Measurements from ENCODE around the gene BFSP2. TPM values are rescaled to one million over a fixed set of nuclear protein-coding genes. Genes with fewer than 3 reads are reported as not detected.
"Not testable (repeated sequence)": the region's sequence is repeated elsewhere in the genome, so short reads cannot be mapped to it uniquely, and the experiment has no call there.

BFSP2 gene
- total and polyA plus RNA-seq, 5 experiments from 2014 or later = not detected

DNA sequence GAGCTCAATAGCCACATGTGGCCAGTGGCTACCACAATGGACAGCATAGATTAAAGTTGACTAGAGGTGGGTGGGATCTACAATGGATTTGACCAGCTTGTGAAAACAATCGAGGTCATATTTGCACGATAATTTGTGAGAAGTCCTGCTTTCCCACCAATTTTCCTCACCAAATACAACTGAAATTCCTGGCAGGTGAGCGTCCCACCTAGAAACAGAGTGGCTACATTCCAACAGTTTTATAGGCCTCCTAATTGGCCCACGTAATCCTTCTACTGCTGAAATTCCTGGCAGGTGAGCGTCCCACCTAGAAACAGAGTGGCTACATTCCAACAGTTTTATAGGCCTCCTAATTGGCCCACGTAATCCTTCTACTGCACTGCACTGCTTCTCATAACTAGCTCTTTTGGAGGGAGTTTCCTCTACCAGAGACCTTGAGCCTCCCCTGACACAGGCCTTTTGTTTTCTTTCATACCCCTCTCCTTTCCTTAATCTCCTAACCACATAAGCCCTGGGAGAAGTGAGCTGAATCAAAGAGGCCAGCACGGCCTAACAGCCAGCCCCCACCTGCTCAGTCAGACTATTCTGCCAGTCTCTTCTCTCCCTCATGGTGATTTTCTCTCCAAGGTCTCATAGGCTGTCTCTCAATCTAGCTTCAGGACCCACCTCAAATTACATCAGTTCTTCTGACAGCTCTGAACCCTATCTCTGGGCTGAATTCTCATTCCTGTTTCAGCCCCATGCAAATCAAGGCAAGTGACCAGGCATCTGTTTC, 80.2 kb downstream of the BFSP2 start:
- H3K36me3 Mint-ChIP-seq = peaks cover 0 to 12% (median 2%) of the 10 kb centered on the region in 3 donors
- no peak for DNase-seq
- peaks cover 19 to 65% (median 48%) of the 10 kb centered on the region in 4 donors for H3K4me1 Mint-ChIP-seq
- H3K4me3 Mint-ChIP-seq = peak overlapping the region in 5 of 10 donors; percentile 2 to 44 (median 9)
- POLR2A ChIA-PET = interaction anchor here (0.7 to 1.1 kb wide), 2 partner anchors 9 to 94 kb away, joined by 3 read pairs; no protein-coding TSS in a partner anchor
- peak overlapping the region in 7 of 10 donors; percentile 6 to 84 (median 64) for H3K27ac Mint-ChIP-seq
- H3K27me3 Mint-ChIP-seq = no peaks in the 10 kb centered on the region
- ATAC-seq = peak in 1 of 2 donors; percentile 30
- peaks cover 0 to 2% (median 0%) of the 10 kb centered on the region in 9 donors for H3K9me3 Mint-ChIP-seq

GRCh38 chr3:133482474-133482873, 82.6 kb downstream of the BFSP2 start:
- H3K4me1 Mint-ChIP-seq = peaks cover 18 to 48% (median 32%) of the 10 kb centered on the region in 4 donors
- ATAC-seq, H3K4me3 Mint-ChIP-seq, DNase-seq, POLR2A ChIA-PET, H3K36me3 Mint-ChIP-seq, H3K27me3 Mint-ChIP-seq, H3K27ac Mint-ChIP-seq, H3K9me3 Mint-ChIP-seq: not testable (repeated sequence)

DNA sequence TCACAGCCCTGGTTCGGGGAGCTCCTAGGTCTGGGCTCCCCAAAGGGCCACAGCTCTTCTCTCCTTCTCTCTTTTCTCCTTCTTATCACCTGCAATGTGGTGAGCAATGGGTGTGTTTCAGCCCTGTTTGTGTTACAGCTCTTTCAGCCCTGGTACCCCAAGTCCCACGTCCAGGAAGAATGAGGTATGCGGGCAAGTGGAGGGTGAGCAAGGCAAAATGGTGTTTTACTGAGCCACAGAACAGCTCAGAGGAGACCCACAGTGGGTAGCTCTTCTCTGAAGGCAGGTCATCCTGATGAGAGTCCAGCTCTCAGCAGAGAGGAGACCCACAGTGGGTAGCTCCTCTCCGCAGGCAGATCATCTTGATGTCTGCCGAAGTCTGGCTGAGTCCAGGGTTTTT, 86.8 kb downstream of the BFSP2 start:
- peaks cover 0 to 2% (median 0%) of the 10 kb centered on the region in 9 donors for H3K9me3 Mint-ChIP-seq
- no peaks in the 10 kb centered on the region for H3K27me3 Mint-ChIP-seq
- H3K36me3 Mint-ChIP-seq = peaks cover 0 to 7% (median 3%) of the 10 kb centered on the region in 3 donors
- POLR2A ChIA-PET = interaction anchor here (8.9 kb wide), 1 partner anchor 87 kb away, joined by 224 read pairs; the partner anchor contains the start of gene CDV3
- no peak for ATAC-seq
- H3K27ac Mint-ChIP-seq = peak overlapping the region in 1 of 10 donors; percentile 14
- peaks cover 31 to 51% (median 40%) of the 10 kb centered on the region in 4 donors for H3K4me1 Mint-ChIP-seq
- DNase-seq = no peak
- H3K4me3 Mint-ChIP-seq = no peak overlapping the region

- ATAC-seq (no peak), DNase-seq (no peak)
- Mint-ChIP-seq H3K4me1 (peaks cover 34 to 53% (median 43%) of the 10 kb centered on the region in 4 donors), H3K27ac (no peak overlapping the region), H3K36me3 (peaks cover 0 to 7% (median 3%) of the 10 kb centered on the region in 3 donors), H3K9me3 (peaks cover 0 to 2% (median 0%) of the 10 kb centered on the region in 9 donors), H3K27me3 (no peaks in the 10 kb centered on the region), H3K4me3 (no peak overlapping the region)
- POLR2A ChIA-PET = interaction anchor here (8.9 kb wide), 1 partner anchor 86 kb away, joined by 224 read pairs; the partner anchor contains the start of gene CDV3
Measured at GRCh38 chr3:133487204-133487603, 87.3 kb downstream of the BFSP2 start.

- Mint-ChIP-seq H3K9me3 (peaks cover 0 to 2% (median 0%) of the 10 kb centered on the region in 9 donors), H3K4me1 (peaks cover 40 to 61% (median 51%) of the 10 kb centered on the region in 4 donors), H3K27me3 (no peaks in the 10 kb centered on the region), H3K4me3 (peak overlapping the region; percentile 8 to 68 (median 44)), H3K27ac (peak overlapping the region; percentile 63 to 97 (median 94)), H3K36me3 (peaks cover 0 to 7% (median 3%) of the 10 kb centered on the region in 3 donors)
- peak in 1 of 2 donors; percentile 12 for ATAC-seq
- DNase-seq = peak; percentile 40 to 87 (median 62)
- POLR2A ChIA-PET = interaction anchor here (0.8 to 8.9 kb wide), 5 partner anchors 86 to 765 kb away, joined by 3 to 224 read pairs (median 3); partner anchors contain the start of genes CDV3 and TOPBP1
Measured at GRCh38 chr3:133487920-133488540, 88.2 kb downstream of the BFSP2 start.

GRCh38 chr3:133488785-133489367, 89.0 kb downstream of the BFSP2 start:
- H3K4me1 Mint-ChIP-seq = peaks cover 41 to 64% (median 56%) of the 10 kb centered on the region in 4 donors
- H3K36me3 Mint-ChIP-seq = peaks cover 0 to 7% (median 3%) of the 10 kb centered on the region in 3 donors
- H3K27ac Mint-ChIP-seq = peak overlapping the region; percentile 92 to 98 (median 97)
- H3K9me3 Mint-ChIP-seq = peaks cover 0 to 2% (median 0%) of the 10 kb centered on the region in 9 donors
- peak overlapping the region in 8 of 10 donors; percentile 72 to 88 (median 82) for H3K4me3 Mint-ChIP-seq
- DNase-seq (peak in 1 of 10 donors; percentile 16), ATAC-seq (no peak)
- no peaks in the 10 kb centered on the region for H3K27me3 Mint-ChIP-seq
- POLR2A ChIA-PET = interaction anchor here (0.8 to 8.9 kb wide), 8 partner anchors 9 to 765 kb away, joined by 3 to 224 read pairs (median 3); partner anchors contain the start of genes CDV3 and TOPBP1

- peaks cover 0 to 7% (median 3%) of the 10 kb centered on the region in 3 donors for H3K36me3 Mint-ChIP-seq
- H3K4me1 Mint-ChIP-seq = peaks cover 44 to 65% (median 62%) of the 10 kb centered on the region in 4 donors
- H3K9me3 Mint-ChIP-seq = peaks cover 0 to 2% (median 0%) of the 10 kb centered on the region in 9 donors
- peak overlapping the region; percentile 92 to 98 (median 97) for H3K27ac Mint-ChIP-seq
- DNase-seq (no peak), ATAC-seq (no peak)
- H3K4me3 Mint-ChIP-seq = peak overlapping the region in 9 of 10 donors; percentile 46 to 88 (median 82)
- H3K27me3 Mint-ChIP-seq = no peaks in the 10 kb centered on the region
- POLR2A ChIA-PET = interaction anchor here (0.8 to 8.9 kb wide), 6 partner anchors 9 to 172 kb away, joined by 3 to 224 read pairs (median 7); partner anchors contain the start of genes CDV3 and TOPBP1
Measured at GRCh38 chr3:133489466-133490085, 89.7 kb downstream of the BFSP2 start.

DNA sequence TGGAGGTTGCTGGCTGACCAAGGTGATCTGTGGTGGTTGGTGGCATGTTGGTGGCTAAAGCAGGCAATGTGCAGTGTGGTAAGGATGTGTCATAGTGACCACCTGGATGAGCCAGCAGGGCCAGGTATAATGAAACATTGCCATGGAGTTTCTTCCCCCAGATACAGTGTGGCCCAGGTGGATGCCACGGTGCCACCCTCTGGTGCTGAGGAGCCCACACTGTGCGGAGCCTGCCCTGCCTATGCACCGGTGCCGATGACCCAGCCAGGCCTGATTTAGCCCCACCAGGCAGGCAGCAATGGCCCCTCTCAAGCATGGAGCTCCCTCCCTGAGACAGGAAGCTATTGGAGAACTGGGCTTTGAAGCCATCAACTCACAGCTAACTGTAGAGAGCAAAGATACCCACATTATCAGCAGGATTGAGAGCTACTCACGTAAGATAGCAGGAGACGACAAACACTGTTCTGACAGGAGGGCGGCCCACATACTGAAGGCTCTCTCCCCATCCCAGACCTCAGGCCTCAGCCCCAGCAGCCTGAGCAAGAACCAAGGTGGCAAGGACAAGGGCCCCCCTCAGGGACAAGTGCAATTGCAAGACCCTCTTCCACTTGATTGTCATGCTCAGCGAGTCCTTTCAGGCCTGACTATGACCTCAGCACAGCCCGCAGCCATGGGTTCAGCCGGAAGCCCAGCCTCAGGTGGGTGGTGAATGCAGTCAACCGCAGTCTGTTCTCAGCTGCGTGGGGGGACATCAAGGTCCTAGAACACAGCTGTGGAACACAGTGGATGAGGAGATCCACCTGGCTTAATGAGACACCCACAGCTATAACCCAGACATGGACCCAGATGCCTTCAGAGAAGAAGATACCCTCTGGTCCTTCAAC, 90.9 kb downstream of the BFSP2 start:
- no peaks in the 10 kb centered on the region for H3K9me3 Mint-ChIP-seq
- H3K36me3 Mint-ChIP-seq = peaks cover 0 to 4% (median 0%) of the 10 kb centered on the region in 3 donors
- H3K4me1 Mint-ChIP-seq = peaks cover 46 to 74% (median 65%) of the 10 kb centered on the region in 4 donors
- H3K4me3 Mint-ChIP-seq = peak overlapping the region; percentile 72 to 88 (median 82)
- DNase-seq (peak; percentile 38 to 89 (median 72)), ATAC-seq (peak; percentile 84 to 88)
- POLR2A ChIA-PET = interaction anchor here (0.7 to 8.9 kb wide), 5 partner anchors 9 to 88 kb away, joined by 3 to 224 read pairs (median 9); partner anchors contain the start of gene CDV3
- H3K27ac Mint-ChIP-seq = peak overlapping the region; percentile 92 to 98 (median 97)
- no peaks in the 10 kb centered on the region for H3K27me3 Mint-ChIP-seq

GRCh38 chr3:133491481-133492059, 91.7 kb downstream of the BFSP2 start:
- ATAC-seq (no peak), DNase-seq (peak in 1 of 10 donors; percentile 2)
- no peaks in the 10 kb centered on the region for H3K9me3 Mint-ChIP-seq
- no peaks in the 10 kb centered on the region for H3K27me3 Mint-ChIP-seq
- peak overlapping the region; percentile 92 to 98 (median 97) for H3K27ac Mint-ChIP-seq
- peaks cover 47 to 81% (median 65%) of the 10 kb centered on the region in 4 donors for H3K4me1 Mint-ChIP-seq
- H3K4me3 Mint-ChIP-seq = peak overlapping the region; percentile 72 to 88 (median 82)
- POLR2A ChIA-PET = interaction anchor here (0.7 to 8.9 kb wide), 4 partner anchors 8 to 87 kb away, joined by 3 to 224 read pairs (median 17); partner anchors contain the start of gene CDV3
- peaks cover 0 to 3% (median 0%) of the 10 kb centered on the region in 3 donors for H3K36me3 Mint-ChIP-seq

DNA sequence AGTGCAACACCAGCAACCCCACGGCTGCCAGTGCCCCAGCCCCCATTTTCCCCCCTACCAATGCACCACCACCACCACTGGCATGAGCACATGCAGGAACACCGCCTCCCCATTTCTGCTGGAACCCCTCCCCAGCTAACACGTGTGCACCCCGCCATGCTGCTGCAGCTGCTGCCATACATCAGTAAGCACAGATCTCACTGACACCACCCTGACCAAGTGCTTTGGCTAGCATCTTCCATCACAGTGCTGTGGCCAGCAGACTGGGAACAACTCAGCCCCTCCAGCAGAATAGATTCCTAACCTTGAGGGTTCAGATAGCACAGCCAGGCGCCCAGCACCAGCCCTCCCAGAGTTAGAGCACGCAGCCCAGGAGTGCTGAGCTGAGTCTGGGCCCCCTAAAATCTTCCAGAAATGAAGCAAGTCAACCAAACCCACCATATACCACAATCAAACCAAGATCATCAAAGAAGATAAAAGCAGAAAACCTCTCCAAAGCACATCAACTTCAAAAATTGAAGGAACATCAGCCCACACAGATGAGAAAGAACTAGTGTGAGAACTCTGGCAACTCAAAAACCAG, 92.4 kb downstream of the BFSP2 start:
- no peaks in the 10 kb centered on the region for H3K36me3 Mint-ChIP-seq
- H3K4me1 Mint-ChIP-seq = peaks cover 46 to 83% (median 65%) of the 10 kb centered on the region in 4 donors
- POLR2A ChIA-PET = interaction anchor here (4.1 to 8.9 kb wide), 2 partner anchors 13 to 81 kb away, joined by 29 to 224 read pairs; partner anchors contain the start of gene CDV3
- peak in 4 of 10 donors; percentile 6 to 53 (median 43) for DNase-seq
- peak; percentile 1 to 18 for ATAC-seq
- no peaks in the 10 kb centered on the region for H3K9me3 Mint-ChIP-seq
- H3K4me3 Mint-ChIP-seq = peak overlapping the region; percentile 50 to 88 (median 80)
- no peaks in the 10 kb centered on the region for H3K27me3 Mint-ChIP-seq
- H3K27ac Mint-ChIP-seq = peak overlapping the region; percentile 91 to 98 (median 96)

Measured in naive thymus-derived CD8-positive, alpha-beta T cell (primary cell).